Activated naive CD4-positive, alpha-beta T cell treated with anti-CD3 and anti-CD28 coated beads for 36 hours (primary cell): ENCODE data around the gene SETD7. TPM values are rescaled to one million over a fixed set of nuclear protein-coding genes. Genes with fewer than 3 reads are reported as not detected.

Experiments
- CTCF ChIA-PET: fragments of 350-600 bp; sonication (Branson Sonifier 250); formaldehyde crosslinking; loops from one replicate; lab custom pipeline; 2021; ENCODE audit warnings: antibody characterized with exemption; lab: Charles Lee
- DNase-seq: peaks from one replicate; pipeline ENCODE4 v3.0.0-alpha.2; 2020
- H3K27ac Mint-ChIP-seq: one replicate; pipeline ENCODE4 v1.8.0; 2021; ENCODE audit warnings: mild to moderate bottlenecking, mixed read lengths
- H3K27me3 Mint-ChIP-seq: one replicate; pipeline ENCODE4 v1.8.0; 2021; ENCODE audit warnings: low read depth, mixed read lengths
- H3K36me3 Mint-ChIP-seq: one replicate; pipeline ENCODE4 v1.8.0; 2021; ENCODE audit warnings: low read depth, mixed read lengths
- H3K4me1 Mint-ChIP-seq: one replicate; pipeline ENCODE4 v1.8.0; 2021; ENCODE audit warnings: low read depth, mixed read lengths
- H3K4me3 Mint-ChIP-seq: one replicate; pipeline ENCODE4 v1.8.0; 2021; ENCODE audit warnings: mild to moderate bottlenecking, moderate library complexity, mixed read lengths
- H3K9me3 Mint-ChIP-seq: one replicate; pipeline ENCODE4 v1.8.0; 2021; ENCODE audit warnings: mixed read lengths
- intact Hi-C: fragments of 100-400 bp; cut with micrococcal nuclease; formaldehyde crosslinking; loops from one replicate; pipeline ENCODE4 v1.15.1; 2023
- total RNA-seq, 2 experiments: library from RNA; stranded (reverse); gene quantifications; one replicate each; pipeline ENCODE4 v1.2.3, GENCODE V29; 2021

SETD7 gene
- total RNA-seq, 2 experiments from 2014 or later: 12.4 to 12.5 TPM

GRCh38 chr4:139567159-139567870 lies 11.3 kb upstream of the SETD7 start:
- no peak overlapping the region for H3K27ac Mint-ChIP-seq
- CTCF ChIA-PET: interaction anchor here (1.2 kb wide), 1 partner anchor 9 kb away, joined by 3 read pairs; no protein-coding TSS in a partner anchor
- intact Hi-C loops: no loop called here
- no peaks in the 10 kb centered on the region for H3K4me1 Mint-ChIP-seq
- H3K36me3 Mint-ChIP-seq: no peaks in the 10 kb centered on the region
- H3K27me3 Mint-ChIP-seq: no peaks in the 10 kb centered on the region
- no peak overlapping the region for H3K4me3 Mint-ChIP-seq
- H3K9me3 Mint-ChIP-seq: no peaks in the 10 kb centered on the region
- DNase-seq: no peak

- Mint-ChIP-seq H3K27me3 (no peaks in the 10 kb centered on the region), H3K9me3 (no peaks in the 10 kb centered on the region), H3K4me1 (peaks cover 10% of the 10 kb centered on the region), H3K27ac (no peak overlapping the region), H3K36me3 (no peaks in the 10 kb centered on the region), H3K4me3 (no peak overlapping the region)
- intact Hi-C loops: loop anchor here (2.0 kb wide), 1 partner anchor 148 kb away; no protein-coding TSS in a partner anchor
- CTCF ChIA-PET: interaction anchor here (1.5 to 2.0 kb wide), 2 partner anchors 92 to 149 kb away, joined by 4 read pairs; no protein-coding TSS in a partner anchor
- peak; percentile 7 for DNase-seq
Measured at GRCh38 chr4:139564502-139564901, 8.5 kb upstream of the SETD7 start.

GRCh38 chr4:139563515-139563914 lies 7.5 kb upstream of the SETD7 start:
- Mint-ChIP-seq H3K9me3 (no peaks in the 10 kb centered on the region), H3K36me3 (no peaks in the 10 kb centered on the region), H3K27ac (no peak overlapping the region), H3K4me3 (no peak overlapping the region), H3K27me3 (no peaks in the 10 kb centered on the region), H3K4me1 (peaks cover 13% of the 10 kb centered on the region)
- DNase-seq: no peak
- CTCF ChIA-PET: interaction anchor here (1.5 to 2.0 kb wide), 2 partner anchors 93 to 148 kb away, joined by 4 read pairs; no protein-coding TSS in a partner anchor
- intact Hi-C loops: no loop called here

GRCh38 chr4:139562839-139563238 lies 6.8 kb upstream of the SETD7 start:
- H3K36me3 Mint-ChIP-seq: no peaks in the 10 kb centered on the region
- H3K4me1 Mint-ChIP-seq: peaks cover 17% of the 10 kb centered on the region
- intact Hi-C loops: no loop called here
- H3K27ac Mint-ChIP-seq: no peak overlapping the region
- H3K27me3 Mint-ChIP-seq: no peaks in the 10 kb centered on the region
- H3K4me3 Mint-ChIP-seq: no peak overlapping the region
- no peaks in the 10 kb centered on the region for H3K9me3 Mint-ChIP-seq
- CTCF ChIA-PET: no interaction called here
- no peak for DNase-seq

GRCh38 chr4:139562067-139562684 lies 6.2 kb upstream of the SETD7 start:
- Mint-ChIP-seq H3K9me3 (no peaks in the 10 kb centered on the region), H3K4me1 (peaks cover 24% of the 10 kb centered on the region), H3K36me3 (peaks cover 1% of the 10 kb centered on the region), H3K27ac (no peak overlapping the region), H3K27me3 (no peaks in the 10 kb centered on the region), H3K4me3 (no peak overlapping the region)
- intact Hi-C loops: no loop called here
- DNase-seq: no peak
- CTCF ChIA-PET: no interaction called here

- CTCF ChIA-PET: no interaction called here
- H3K36me3 Mint-ChIP-seq: peaks cover 4% of the 10 kb centered on the region
- no peaks in the 10 kb centered on the region for H3K9me3 Mint-ChIP-seq
- H3K4me3 Mint-ChIP-seq: no peak overlapping the region
- peaks cover 27% of the 10 kb centered on the region for H3K4me1 Mint-ChIP-seq
- H3K27ac Mint-ChIP-seq: no peak overlapping the region
- no peak for DNase-seq
- H3K27me3 Mint-ChIP-seq: no peaks in the 10 kb centered on the region
- intact Hi-C loops: no loop called here
Measured at GRCh38 chr4:139560406-139561104, 4.5 kb upstream of the SETD7 start.

GRCh38 chr4:139559687-139560086 lies 3.7 kb upstream of the SETD7 start:
- Mint-ChIP-seq H3K27me3 (no peaks in the 10 kb centered on the region), H3K27ac (no peak overlapping the region), H3K4me3 (no peak overlapping the region), H3K36me3 (peaks cover 6% of the 10 kb centered on the region), H3K9me3 (no peaks in the 10 kb centered on the region), H3K4me1 (peaks cover 30% of the 10 kb centered on the region)
- CTCF ChIA-PET: interaction anchor here (0.5 kb wide), 1 partner anchor 101 kb away, joined by 4 read pairs; no protein-coding TSS in a partner anchor
- intact Hi-C loops: loop anchor here (5.0 kb wide), 2 partner anchors 693 to 963 kb away; partner anchors contain the start of gene ELMOD2
- peak; percentile 12 for DNase-seq

GRCh38 chr4:139559089-139559479 lies 3.1 kb upstream of the SETD7 start:
- no peaks in the 10 kb centered on the region for H3K9me3 Mint-ChIP-seq
- H3K36me3 Mint-ChIP-seq: peaks cover 6% of the 10 kb centered on the region
- H3K27ac Mint-ChIP-seq: no peak overlapping the region
- CTCF ChIA-PET: interaction anchor here (0.5 kb wide), 1 partner anchor 100 kb away, joined by 4 read pairs; no protein-coding TSS in a partner anchor
- intact Hi-C loops: loop anchor here (5.0 kb wide), 2 partner anchors 693 to 963 kb away; partner anchors contain the start of gene ELMOD2
- no peaks in the 10 kb centered on the region for H3K27me3 Mint-ChIP-seq
- peaks cover 34% of the 10 kb centered on the region for H3K4me1 Mint-ChIP-seq
- no peak for DNase-seq
- H3K4me3 Mint-ChIP-seq: no peak overlapping the region

- Mint-ChIP-seq H3K4me1 (peaks cover 39% of the 10 kb centered on the region), H3K36me3 (peaks cover 6% of the 10 kb centered on the region), H3K4me3 (peak overlapping the region; percentile 98), H3K9me3 (no peaks in the 10 kb centered on the region), H3K27ac (peak overlapping the region; percentile 94), H3K27me3 (no peaks in the 10 kb centered on the region)
- DNase-seq: no peak
- intact Hi-C loops: loop anchor here (5.0 kb wide), 2 partner anchors 694 to 964 kb away; partner anchors contain the start of gene ELMOD2
- CTCF ChIA-PET: interaction anchor here (0.8 to 2.4 kb wide), 3 partner anchors 9 to 99 kb away, joined by 3 to 10 read pairs (median 5); no protein-coding TSS in a partner anchor
Measured at GRCh38 chr4:139558235-139559088, 2.4 kb upstream of the SETD7 start.

- intact Hi-C loops: loop anchor here (1.0 to 5.0 kb wide), 7 partner anchors 94 to 965 kb away; partner anchors contain the start of gene ELMOD2
- Mint-ChIP-seq H3K27me3 (no peaks in the 10 kb centered on the region), H3K27ac (peak overlapping the region; percentile 94), H3K4me1 (peaks cover 43% of the 10 kb centered on the region), H3K9me3 (no peaks in the 10 kb centered on the region), H3K4me3 (peak overlapping the region; percentile 98), H3K36me3 (peaks cover 6% of the 10 kb centered on the region)
- CTCF ChIA-PET: interaction anchor here (0.7 to 2.4 kb wide), 7 partner anchors 10 to 191 kb away, joined by 3 to 10 read pairs (median 3); no protein-coding TSS in a partner anchor
- DNase-seq: no peak
Measured at GRCh38 chr4:139557556-139558110, 1.6 kb upstream of the SETD7 start.
